Measurements from ENCODE around the gene ZNF280B.
"Not testable (repeated sequence)": the region's sequence is repeated elsewhere in the genome, so short reads cannot be mapped to it uniquely, and the experiment has no call there.

ZNF280B gene

DNA sequence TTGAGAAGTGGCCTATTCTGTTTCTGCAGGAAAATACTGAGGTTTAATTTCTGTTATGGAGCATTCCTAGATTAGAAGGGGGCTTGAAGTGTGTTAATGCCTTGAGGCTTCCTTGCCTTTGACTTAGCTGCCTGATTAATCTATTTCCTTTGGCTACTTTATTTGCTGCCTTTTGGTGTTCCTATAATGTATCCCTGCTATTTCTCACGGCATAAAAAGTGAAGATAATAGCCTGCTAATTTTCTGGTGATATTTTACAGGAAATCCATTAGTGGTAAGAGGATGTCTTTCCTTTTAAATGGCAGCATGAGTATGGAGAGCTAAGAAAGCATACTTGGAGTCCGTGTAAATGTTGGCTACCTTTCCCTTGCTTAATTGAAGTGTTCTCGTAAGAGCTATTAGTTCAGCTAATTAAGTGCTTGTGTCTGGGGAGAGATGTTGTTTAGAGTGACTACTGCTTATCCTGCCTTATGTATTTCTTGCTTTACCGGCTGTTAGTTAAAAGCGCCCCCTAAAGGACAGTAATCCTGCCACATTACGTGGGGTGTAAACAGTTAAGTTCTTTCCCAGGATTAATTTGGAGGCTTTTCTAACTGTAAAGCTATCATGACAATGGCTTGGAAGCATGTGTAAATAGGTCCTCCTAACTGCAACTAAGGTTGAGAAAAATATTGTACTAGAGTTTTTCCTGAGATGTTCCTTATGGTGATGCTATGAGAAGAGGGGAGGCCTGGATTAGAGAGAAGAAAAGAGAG lies 45.6 kb downstream of the ZNF280B start:
- DNase-seq, result no peak

DNA sequence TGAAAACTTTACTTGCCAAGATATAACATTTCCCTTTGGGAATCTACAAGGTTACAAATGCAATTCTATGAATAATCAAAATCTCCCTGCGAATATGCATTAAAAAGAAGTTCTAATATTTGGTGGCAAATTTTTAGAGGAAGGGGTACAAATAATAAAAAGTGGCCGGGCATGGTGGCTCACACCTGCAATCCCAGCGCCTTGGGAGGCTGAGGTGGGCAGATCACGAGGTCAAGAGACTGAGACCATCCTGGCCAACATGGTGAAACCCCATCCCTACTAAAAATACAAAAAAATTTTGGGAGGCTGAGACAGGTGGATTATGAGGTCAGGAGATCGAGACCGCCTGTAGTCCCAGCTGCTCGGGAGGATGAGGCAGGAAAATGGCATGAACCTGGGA lies 47.0 kb downstream of the ZNF280B start:
- no peak for DNase-seq

- DNase-seq, result no peak
Measured at GRCh38 chr22:22461111-22461510, 47.4 kb downstream of the ZNF280B start.

DNA sequence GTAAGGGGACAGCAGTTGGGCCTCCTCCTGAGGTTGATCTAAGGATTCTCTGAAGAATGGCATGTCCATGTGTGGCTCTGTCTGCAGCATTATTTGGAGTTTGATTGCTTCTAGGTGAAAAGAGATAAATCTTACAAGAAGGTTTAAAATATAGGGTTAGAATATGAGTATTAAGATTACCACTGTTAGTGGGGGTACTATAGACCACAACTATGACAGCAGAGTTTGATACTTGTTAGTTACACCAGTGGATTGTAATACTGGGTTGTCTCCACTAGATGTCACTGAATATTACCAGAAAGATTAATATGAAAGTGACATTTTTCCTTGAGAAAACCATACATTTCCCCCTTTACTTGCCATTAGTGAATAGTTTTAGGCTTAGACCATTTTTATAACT lies 47.9 kb downstream of the ZNF280B start:
- DNase-seq, result no peak

- no peak for DNase-seq
Measured at GRCh38 chr22:22460060-22460459, 48.5 kb downstream of the ZNF280B start.

GRCh38 chr22:22458896-22459588 lies 49.5 kb downstream of the ZNF280B start:
- no peak for DNase-seq

- no peak for DNase-seq
Measured at GRCh38 chr22:22458387-22458786, 50.2 kb downstream of the ZNF280B start.

GRCh38 chr22:22454997-22455396 lies 53.5 kb downstream of the ZNF280B start:
- no peak for DNase-seq

DNA sequence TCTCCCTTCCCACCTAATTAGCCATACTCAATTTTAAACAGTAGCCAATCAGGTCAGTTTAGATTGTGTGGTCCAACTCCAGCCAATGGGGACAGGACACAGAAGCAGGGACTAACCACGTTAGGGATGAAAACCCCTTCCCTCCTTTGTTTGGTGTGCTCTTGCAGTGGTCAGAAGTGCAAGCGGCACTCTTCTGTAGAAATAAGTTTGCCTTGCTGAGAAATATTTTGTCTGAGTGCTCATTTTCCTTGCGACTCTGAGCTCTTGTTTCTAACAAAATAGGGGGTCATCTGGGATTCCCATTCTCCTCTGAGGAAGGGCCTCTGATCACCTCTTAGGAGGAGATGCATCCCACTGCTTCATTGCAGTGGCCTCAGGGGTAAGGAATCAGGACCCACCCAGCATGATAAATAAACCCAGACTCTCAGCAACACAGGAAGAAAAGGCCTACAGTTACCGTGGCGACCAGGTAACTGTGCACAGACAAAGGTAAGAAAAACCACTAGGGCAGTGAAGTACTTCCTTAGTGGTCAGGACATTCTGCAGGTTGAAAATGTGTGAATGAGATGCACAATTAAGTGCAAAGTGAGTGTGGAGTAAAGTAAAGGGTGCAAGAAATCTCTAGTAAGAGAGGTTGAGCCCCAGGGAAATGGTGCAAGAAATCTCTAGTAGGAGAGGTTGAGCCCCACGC lies 55.4 kb downstream of the ZNF280B start:
- no peak for DNase-seq

DNA sequence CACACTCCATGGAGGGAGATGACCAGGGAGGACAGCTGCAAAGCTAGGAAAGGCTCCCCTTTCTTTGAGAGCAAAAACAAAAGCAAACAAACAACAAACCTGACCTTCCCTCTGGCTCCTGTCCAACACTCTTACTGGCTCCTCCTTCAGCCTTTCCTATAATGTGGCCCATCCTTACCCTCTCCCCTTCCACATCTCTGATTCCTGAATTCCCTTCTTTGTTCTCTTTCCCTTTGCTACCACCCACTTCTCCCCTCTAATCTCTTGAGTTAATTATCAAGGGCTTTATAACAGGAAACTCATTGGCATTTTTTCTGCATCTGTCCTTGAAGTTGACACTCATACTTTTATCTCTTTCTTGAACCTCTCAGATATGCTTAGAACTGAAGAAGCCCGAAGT lies 56.3 kb downstream of the ZNF280B start:
- DNase-seq, result no peak

- DNase-seq, result peak; percentile 30
Measured at GRCh38 chr22:22450343-22450839, 58.2 kb downstream of the ZNF280B start.

GRCh38 chr22:22449819-22450218 lies 58.7 kb downstream of the ZNF280B start:
- no peak for DNase-seq

GRCh38 chr22:22446517-22446916 lies 62.0 kb downstream of the ZNF280B start:
- peak; percentile 55 for DNase-seq

DNA sequence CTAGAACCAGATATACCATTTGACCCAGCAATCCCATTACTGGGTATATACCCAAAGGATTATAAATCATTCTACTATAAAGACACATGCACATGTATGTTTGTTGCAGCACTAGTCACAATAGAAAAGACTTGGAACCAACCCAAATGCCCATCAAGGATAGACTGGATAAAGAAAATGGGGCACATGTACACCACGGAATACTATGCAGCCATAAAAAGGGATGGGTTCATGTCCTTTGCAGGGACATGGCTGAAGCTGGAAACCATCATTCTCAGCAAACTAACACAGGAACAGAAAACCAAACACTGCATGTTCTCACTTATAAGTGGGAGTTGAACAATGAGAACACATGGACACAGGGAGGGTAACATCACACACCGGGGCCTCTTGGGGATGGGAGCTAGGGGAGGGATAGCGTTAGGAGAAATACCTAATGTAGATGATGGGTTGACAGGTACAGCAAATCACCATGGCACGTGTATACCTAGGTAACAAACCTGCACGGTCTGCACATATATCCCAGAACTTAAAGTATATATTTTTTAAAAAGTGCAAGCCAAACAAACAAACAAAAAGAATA lies 64.4 kb downstream of the ZNF280B start:
- DNase-seq, result not testable (repeated sequence)

DNA sequence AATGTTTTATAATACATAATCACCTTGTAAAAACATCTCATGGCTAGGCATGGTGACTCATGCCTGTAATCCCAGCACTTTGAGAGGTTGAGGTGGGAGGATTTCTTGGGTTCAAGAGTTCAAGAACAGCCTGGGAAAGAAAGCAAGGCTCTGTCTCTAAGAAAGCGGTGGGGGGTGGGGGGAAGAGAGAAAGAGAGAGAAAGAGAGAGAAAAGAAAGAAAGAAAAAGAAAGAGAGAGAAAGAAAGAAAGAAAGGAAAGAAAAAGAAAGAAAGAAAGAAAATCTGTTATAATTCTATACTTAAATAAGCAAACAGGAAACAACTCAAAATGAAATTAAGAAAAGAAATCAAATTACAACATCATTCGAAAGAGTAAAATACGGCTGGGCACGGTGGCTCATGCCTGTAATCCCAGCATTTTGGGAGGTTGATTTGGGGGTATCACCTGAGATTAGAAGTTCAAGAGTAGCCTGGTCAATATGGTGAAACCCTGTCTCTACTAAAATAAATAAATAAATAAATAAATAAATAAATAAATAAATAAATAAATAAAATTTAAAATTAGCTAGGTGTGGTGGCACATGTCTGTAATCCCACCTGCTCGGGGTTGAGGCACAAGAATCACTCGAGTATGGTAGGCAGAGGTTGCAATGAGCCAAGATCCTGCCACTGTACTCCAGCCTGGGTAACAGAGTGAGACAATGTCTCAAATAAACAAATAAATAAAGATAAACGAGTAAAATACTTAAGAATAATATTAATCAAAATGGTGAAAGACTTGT lies 65.4 kb downstream of the ZNF280B start:
- DNase-seq, result no peak

- DNase-seq, result not testable (repeated sequence)
Measured at GRCh38 chr22:22441626-22442025, 66.9 kb downstream of the ZNF280B start.

DNA sequence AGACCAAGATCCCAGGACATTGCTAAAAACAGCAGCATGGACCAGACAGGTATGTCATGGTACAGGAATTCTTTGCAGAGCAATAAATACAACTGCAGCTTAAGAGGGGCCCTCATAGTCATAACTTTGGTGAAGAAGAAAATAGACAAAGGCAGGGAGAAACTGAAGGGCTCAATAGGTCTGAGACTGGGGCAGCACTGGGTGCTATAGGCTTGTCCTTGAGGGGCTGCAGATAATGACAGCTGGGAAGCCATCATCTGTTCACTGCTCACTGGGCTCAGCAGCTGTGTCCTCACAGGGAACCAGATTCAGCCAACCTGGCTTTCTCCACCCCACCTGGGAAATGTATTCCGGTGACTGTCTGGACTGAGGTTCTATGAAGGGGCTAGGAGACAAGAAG lies 68.4 kb downstream of the ZNF280B start:
- DNase-seq, result no peak

All from femur (tissue), 1 donor.